KG1 (cell line): Measurements from ENCODE around the gene RASEF.
"Not testable (repeated sequence)": the region's sequence is repeated elsewhere in the genome, so short reads cannot be mapped to it uniquely, and the experiment has no call there.

ENCODE experiments used
- DNase-seq: peaks from one replicate; lab custom pipeline; 2025; lab: John Stamatoyannopoulos, UW

RASEF gene

GRCh38 chr9:83062651-83063527, at the start of gene RASEF:
TSS of gene RASEF (minus strand) at chr9:83063142. CDS start at chr9:83062867, 275 bp downstream.
- DNase-seq: no peak

GRCh38 chr9:83111169-83111568, 48.2 kb upstream of the RASEF start:
- DNase-seq: no peak

GRCh38 chr9:83109296-83109695, 46.4 kb upstream of the RASEF start:
- DNase-seq: no peak

- DNase-seq: no peak
These were observed 45.3 kb upstream of the RASEF start for GRCh38 chr9:83108208-83108607.

- no peak for DNase-seq
These were observed 43.8 kb upstream of the RASEF start for GRCh38 chr9:83106772-83107171.

- DNase-seq: no peak
These were observed 43.3 kb upstream of the RASEF start for GRCh38 chr9:83106263-83106662.

- no peak for DNase-seq
These were observed 34.7 kb upstream of the RASEF start for GRCh38 chr9:83097633-83098032.

GRCh38 chr9:83093311-83093710, 30.4 kb upstream of the RASEF start:
- not testable (repeated sequence) for DNase-seq

GRCh38 chr9:83081846-83082245, 18.9 kb upstream of the RASEF start:
- no peak for DNase-seq

- DNase-seq: no peak
These were observed 18.1 kb upstream of the RASEF start for GRCh38 chr9:83081010-83081409.

- DNase-seq: not testable (repeated sequence)
These were observed 13.0 kb upstream of the RASEF start for GRCh38 chr9:83075932-83076331.

- DNase-seq: not testable (repeated sequence)
These were observed 9.6 kb upstream of the RASEF start for GRCh38 chr9:83072498-83072897.

GRCh38 chr9:83071626-83072025, 8.7 kb upstream of the RASEF start:
- no peak for DNase-seq

GRCh38 chr9:83070261-83070660, 7.3 kb upstream of the RASEF start:
- no peak for DNase-seq

- DNase-seq: no peak
These were observed 6.7 kb upstream of the RASEF start for GRCh38 chr9:83069651-83070050.

- no peak for DNase-seq
These were observed 5.5 kb upstream of the RASEF start for GRCh38 chr9:83068414-83068813.

- no peak for DNase-seq
These were observed 4.6 kb upstream of the RASEF start for GRCh38 chr9:83067579-83067978.

- DNase-seq: no peak
These were observed 3.8 kb upstream of the RASEF start for GRCh38 chr9:83066771-83067170.

GRCh38 chr9:83065233-83065632, 2.3 kb upstream of the RASEF start:
- no peak for DNase-seq

- DNase-seq: no peak
These were observed 822 bp downstream of the RASEF start for GRCh38 chr9:83061990-83062650.

GRCh38 chr9:83061036-83061435, 1.9 kb downstream of the RASEF start:
- DNase-seq: no peak

GRCh38 chr9:83060556-83060955, 2.4 kb downstream of the RASEF start:
- no peak for DNase-seq

- no peak for DNase-seq
These were observed 3.5 kb downstream of the RASEF start for GRCh38 chr9:83059417-83059816.
